ENCODE data around the gene ACE.

ACE gene

GRCh38 chr17:63439687-63440086, 37.2 kb upstream of the ACE start:
- peak overlapping the region; percentile 83 for H3K27ac Mint-ChIP-seq
- H3K4me3 Mint-ChIP-seq: peak overlapping the region; percentile 64
- peaks cover 7% of the 10 kb centered on the region for H3K27me3 Mint-ChIP-seq (ENCODE audit: low read depth)
- H3K9me3 Mint-ChIP-seq: no peaks in the 10 kb centered on the region
- peaks cover 28% of the 10 kb centered on the region for H3K4me1 Mint-ChIP-seq (ENCODE audit: low read depth)
- H3K36me3 Mint-ChIP-seq (ENCODE audit: low read depth): no peaks in the 10 kb centered on the region
- peak; percentile 8 for DNase-seq (ENCODE audit: low spot score)

- DNase-seq (ENCODE audit: low spot score): no peak
- Mint-ChIP-seq H3K4me3 (peak overlapping the region; percentile 64), H3K27me3 (ENCODE audit: low read depth) (peaks cover 13% of the 10 kb centered on the region), H3K4me1 (ENCODE audit: low read depth) (peaks cover 28% of the 10 kb centered on the region), H3K27ac (peak overlapping the region; percentile 83), H3K9me3 (no peaks in the 10 kb centered on the region), H3K36me3 (ENCODE audit: low read depth) (no peaks in the 10 kb centered on the region)
Measured at GRCh38 chr17:63440127-63440769, 36.6 kb upstream of the ACE start.

GRCh38 chr17:63440770-63441335, 36.0 kb upstream of the ACE start:
- H3K27me3 Mint-ChIP-seq (ENCODE audit: low read depth): peaks cover 17% of the 10 kb centered on the region
- DNase-seq (ENCODE audit: low spot score): no peak
- H3K9me3 Mint-ChIP-seq: no peaks in the 10 kb centered on the region
- peak overlapping the region; percentile 83 for H3K27ac Mint-ChIP-seq
- H3K4me1 Mint-ChIP-seq (ENCODE audit: low read depth): peaks cover 25% of the 10 kb centered on the region
- H3K36me3 Mint-ChIP-seq (ENCODE audit: low read depth): no peaks in the 10 kb centered on the region
- peak overlapping the region; percentile 42 for H3K4me3 Mint-ChIP-seq

- Mint-ChIP-seq H3K27me3 (ENCODE audit: low read depth) (peaks cover 17% of the 10 kb centered on the region), H3K9me3 (no peaks in the 10 kb centered on the region), H3K27ac (no peak overlapping the region), H3K36me3 (ENCODE audit: low read depth) (no peaks in the 10 kb centered on the region), H3K4me3 (no peak overlapping the region), H3K4me1 (ENCODE audit: low read depth) (peaks cover 25% of the 10 kb centered on the region)
- no peak for DNase-seq (ENCODE audit: low spot score)
Measured at GRCh38 chr17:63441654-63442053, 35.2 kb upstream of the ACE start.

GRCh38 chr17:63442074-63442473, 34.8 kb upstream of the ACE start:
- Mint-ChIP-seq H3K27ac (no peak overlapping the region), H3K27me3 (ENCODE audit: low read depth) (peaks cover 18% of the 10 kb centered on the region), H3K4me1 (ENCODE audit: low read depth) (peaks cover 26% of the 10 kb centered on the region), H3K36me3 (ENCODE audit: low read depth) (no peaks in the 10 kb centered on the region), H3K9me3 (no peaks in the 10 kb centered on the region), H3K4me3 (no peak overlapping the region)
- no peak for DNase-seq (ENCODE audit: low spot score)

- Mint-ChIP-seq H3K9me3 (no peaks in the 10 kb centered on the region), H3K36me3 (ENCODE audit: low read depth) (no peaks in the 10 kb centered on the region), H3K4me3 (no peak overlapping the region), H3K27me3 (ENCODE audit: low read depth) (peaks cover 23% of the 10 kb centered on the region), H3K4me1 (ENCODE audit: low read depth) (peaks cover 31% of the 10 kb centered on the region), H3K27ac (no peak overlapping the region)
- DNase-seq (ENCODE audit: low spot score): no peak
Measured at GRCh38 chr17:63442549-63443035, 34.3 kb upstream of the ACE start.

- no peak overlapping the region for H3K4me3 Mint-ChIP-seq
- no peaks in the 10 kb centered on the region for H3K9me3 Mint-ChIP-seq
- no peak overlapping the region for H3K27ac Mint-ChIP-seq
- no peaks in the 10 kb centered on the region for H3K36me3 Mint-ChIP-seq (ENCODE audit: low read depth)
- peaks cover 24% of the 10 kb centered on the region for H3K27me3 Mint-ChIP-seq (ENCODE audit: low read depth)
- peaks cover 33% of the 10 kb centered on the region for H3K4me1 Mint-ChIP-seq (ENCODE audit: low read depth)
- no peak for DNase-seq (ENCODE audit: low spot score)
Measured at GRCh38 chr17:63443053-63443452, 33.8 kb upstream of the ACE start.

- Mint-ChIP-seq H3K4me3 (peak overlapping the region; percentile 56), H3K36me3 (ENCODE audit: low read depth) (no peaks in the 10 kb centered on the region), H3K4me1 (ENCODE audit: low read depth) (peaks cover 30% of the 10 kb centered on the region), H3K27ac (no peak overlapping the region), H3K9me3 (no peaks in the 10 kb centered on the region), H3K27me3 (ENCODE audit: low read depth) (peaks cover 30% of the 10 kb centered on the region)
- DNase-seq (ENCODE audit: low spot score): no peak
Measured at GRCh38 chr17:63444457-63444856, 32.4 kb upstream of the ACE start.

- DNase-seq (ENCODE audit: low spot score): no peak
- Mint-ChIP-seq H3K4me1 (ENCODE audit: low read depth) (peaks cover 28% of the 10 kb centered on the region), H3K9me3 (no peaks in the 10 kb centered on the region), H3K4me3 (peak overlapping the region; percentile 56), H3K36me3 (ENCODE audit: low read depth) (no peaks in the 10 kb centered on the region), H3K27ac (peak overlapping the region; percentile 17), H3K27me3 (ENCODE audit: low read depth) (peaks cover 36% of the 10 kb centered on the region)
Measured at GRCh38 chr17:63445065-63445464, 31.8 kb upstream of the ACE start.

GRCh38 chr17:63445571-63445953, 31.3 kb upstream of the ACE start:
- H3K36me3 Mint-ChIP-seq (ENCODE audit: low read depth): no peaks in the 10 kb centered on the region
- no peaks in the 10 kb centered on the region for H3K9me3 Mint-ChIP-seq
- peak; percentile 23 for DNase-seq (ENCODE audit: low spot score)
- H3K27me3 Mint-ChIP-seq (ENCODE audit: low read depth): peaks cover 40% of the 10 kb centered on the region
- H3K27ac Mint-ChIP-seq: no peak overlapping the region
- peaks cover 23% of the 10 kb centered on the region for H3K4me1 Mint-ChIP-seq (ENCODE audit: low read depth)
- H3K4me3 Mint-ChIP-seq: peak overlapping the region; percentile 56

- peak within 1 kb of the TSS; percentile 56 for H3K4me3 Mint-ChIP-seq
- peaks cover 42% of the 10 kb centered on the region for H3K27me3 Mint-ChIP-seq (ENCODE audit: low read depth)
- DNase-seq (ENCODE audit: low spot score): peak; percentile 62
- no peaks in the 10 kb centered on the region for H3K9me3 Mint-ChIP-seq
- H3K4me1 Mint-ChIP-seq (ENCODE audit: low read depth): peaks cover 18% of the 10 kb centered on the region
- peak within 1 kb of the TSS; percentile 17 for H3K27ac Mint-ChIP-seq
- H3K36me3 Mint-ChIP-seq (ENCODE audit: low read depth): no peaks in the 10 kb centered on the region
Measured at GRCh38 chr17:63445954-63446752, 30.7 kb upstream of the ACE start, which contains the start of gene CYB561. Gene CYB561, minus strand, starts transcription at chr17:63446306. Its CDS starts 8,759 bp downstream, at chr17:63437547.

GRCh38 chr17:63446753-63447470, 29.9 kb upstream of the ACE start:
- Mint-ChIP-seq H3K27ac (no peak overlapping the region), H3K36me3 (ENCODE audit: low read depth) (no peaks in the 10 kb centered on the region), H3K27me3 (ENCODE audit: low read depth) (peaks cover 42% of the 10 kb centered on the region), H3K4me1 (ENCODE audit: low read depth) (peaks cover 18% of the 10 kb centered on the region), H3K9me3 (no peaks in the 10 kb centered on the region), H3K4me3 (peak overlapping the region; percentile 27)
- peak; percentile 24 for DNase-seq (ENCODE audit: low spot score)

GRCh38 chr17:63447471-63448009, 29.3 kb upstream of the ACE start:
- H3K27me3 Mint-ChIP-seq (ENCODE audit: low read depth): peaks cover 42% of the 10 kb centered on the region
- peaks cover 18% of the 10 kb centered on the region for H3K4me1 Mint-ChIP-seq (ENCODE audit: low read depth)
- DNase-seq (ENCODE audit: low spot score): no peak
- peak overlapping the region; percentile 27 for H3K4me3 Mint-ChIP-seq
- no peak overlapping the region for H3K27ac Mint-ChIP-seq
- H3K9me3 Mint-ChIP-seq: no peaks in the 10 kb centered on the region
- no peaks in the 10 kb centered on the region for H3K36me3 Mint-ChIP-seq (ENCODE audit: low read depth)
